SU-DHL-6 (cell line): ENCODE data around the gene RAP1A.

ENCODE experiments used
- H2AFZ ChIP-seq: fragments of 200-600 bp; sonication (generic); 2 replicates; pipeline ENCODE4 v1.6.1; 2014; ENCODE audit warnings: low read depth, mild to moderate bottlenecking, moderate library complexity, mixed read lengths, antibody characterized with exemption, low read length; ENCODE audit not compliant: severe bottlenecking
- H3F3A ChIP-seq: fragments of 200-600 bp; shearing (Covaris generic); 2 replicates; pipeline ENCODE4 v1.6.0; 2016; ENCODE audit warnings: antibody characterized with exemption, mild to moderate bottlenecking; ENCODE audit not compliant: insufficient read depth
- H3K27ac ChIP-seq: fragments of 200-600 bp; sonication (generic); 2 replicates; pipeline ENCODE4 v1.5.1; 2016; ENCODE audit warnings: low read depth, mild to moderate bottlenecking, low read length, moderate library complexity, mixed read lengths
- H3K27me3 ChIP-seq: fragments of 200-600 bp; sonication (generic), shearing (Covaris generic); 2 replicates; pipeline ENCODE4 v1.6.0; 2014; ENCODE audit warnings: mild to moderate bottlenecking, low read length
- H3K36me3 ChIP-seq: fragments of 200-600 bp; sonication (generic); 2 replicates; pipeline ENCODE4 v1.6.1; 2014; ENCODE audit warnings: mild to moderate bottlenecking, low read length, mixed read lengths
- H3K4me2 ChIP-seq: fragments of 300-600, 200-600 bp; shearing (Covaris generic), sonication (generic); 2 replicates; pipeline ENCODE4 v1.6.0; 2014; ENCODE audit warnings: low read length, low read depth, mild to moderate bottlenecking; ENCODE audit not compliant: poor library complexity, severe bottlenecking
- H3K4me3 ChIP-seq: fragments of 200-600 bp; sonication (generic); 2 replicates; pipeline ENCODE4 v1.5.1; 2014; ENCODE audit warnings: antibody characterized with exemption, low read length, mild to moderate bottlenecking, mixed read lengths; ENCODE audit not compliant: insufficient read depth, poor library complexity, severe bottlenecking
- H3K79me2 ChIP-seq: fragments of 200-600 bp; sonication (generic); 2 replicates; pipeline ENCODE4 v1.6.1; 2014; ENCODE audit warnings: mild to moderate bottlenecking, low read length, moderate library complexity; ENCODE audit not compliant: insufficient read depth
- H3K9ac ChIP-seq: fragments of 200-600 bp; sonication (generic); 2 replicates; pipeline ENCODE4 v1.7.0; 2014; ENCODE audit warnings: mild to moderate bottlenecking, low read length
- H3K9me2 ChIP-seq: fragments of 200-600 bp; sonication (generic); replicated peaks from 2 replicates; pipeline ENCODE4 v1.6.1; 2014; ENCODE audit warnings: low read length; ENCODE audit not compliant: insufficient read depth
- H3K9me3 ChIP-seq: fragments of 200-600 bp; sonication (generic); 2 replicates; pipeline ENCODE4 v1.6.1; 2014; ENCODE audit warnings: low read length, mixed read lengths; ENCODE audit not compliant: insufficient read depth
- H4K20me1 ChIP-seq: fragments of 200-600 bp; sonication (generic); 2 replicates; pipeline ENCODE4 v1.6.1; 2014; ENCODE audit warnings: low read depth, mild to moderate bottlenecking, antibody characterized with exemption, low read length, moderate library complexity, mixed read lengths
- CTCF ChIP-seq: fragments of 200-600 bp; sonication (generic); IDR thresholded peaks from one replicate; pipeline ENCODE4 v1.5.1; 2017; ENCODE audit warnings: antibody characterized with exemption, mild to moderate bottlenecking, low read length, moderate library complexity; ENCODE audit not compliant: insufficient read depth, poor library complexity, severe bottlenecking
- EZH2phosphoT487 ChIP-seq: fragments of 200-600 bp; sonication (generic), shearing (Covaris generic); conservative IDR thresholded peaks from 2 replicates; pipeline ENCODE4 v1.6.1; 2018; ENCODE audit warnings: mild to moderate bottlenecking, antibody characterized with exemption, low read length, moderate library complexity, mixed read lengths

The RAP1A gene

GRCh38 chr1:111665497-111665896 lies 45.9 kb downstream of the RAP1A start:
- Histone ChIP-seq H3K4me3 (no peak overlapping the region), H3K9me3 (no peaks in the 10 kb centered on the region), H3K27ac (no peak overlapping the region), H3K79me2 (peaks cover 93% of the 10 kb centered on the region), H2AFZ (no peak overlapping the region), H3K36me3 (no peaks in the 10 kb centered on the region), H3K27me3 (no peaks in the 10 kb centered on the region), H4K20me1 (peaks cover 5% of the 10 kb centered on the region; the same call in 1 of the 2 replicates), H3F3A (peaks cover 5% of the 10 kb centered on the region; the same call in 1 of the 2 replicates), H3K9ac (no peak overlapping the region), H3K4me2 (no peak overlapping the region), H3K9me2 (no peaks in the 10 kb centered on the region)
- no peak for TF ChIP-seq CTCF
- TF ChIP-seq EZH2phosphoT487, result no peak

GRCh38 chr1:111666828-111667227 lies 47.2 kb downstream of the RAP1A start:
- H3K4me3 ChIP-seq, result no peak overlapping the region
- H3K27ac ChIP-seq, result no peak overlapping the region
- no peaks in the 10 kb centered on the region for H3K36me3 ChIP-seq
- peaks cover 94% of the 10 kb centered on the region for H3K79me2 ChIP-seq
- H2AFZ ChIP-seq, result no peak overlapping the region
- H3K9me3 ChIP-seq, result no peaks in the 10 kb centered on the region
- H3K4me2 ChIP-seq, result no peak overlapping the region
- H3K9me2 ChIP-seq, result no peaks in the 10 kb centered on the region
- peaks cover 5% of the 10 kb centered on the region; the same call in 1 of the 2 replicates for H4K20me1 ChIP-seq
- H3K9ac ChIP-seq, result no peak overlapping the region
- no peaks in the 10 kb centered on the region for H3K27me3 ChIP-seq
- H3F3A ChIP-seq, result peaks cover 5% of the 10 kb centered on the region; the same call in 1 of the 2 replicates
- no peak for TF ChIP-seq EZH2phosphoT487
- TF ChIP-seq CTCF, result no peak

- TF ChIP-seq CTCF (no peak), EZH2phosphoT487 (no peak)
- peaks cover 95% of the 10 kb centered on the region for H3K79me2 ChIP-seq
- H3K9ac ChIP-seq, result no peak overlapping the region
- peaks cover 3% of the 10 kb centered on the region; the same call in 1 of the 2 replicates for H3K36me3 ChIP-seq
- H3K27ac ChIP-seq, result no peak overlapping the region
- H3F3A ChIP-seq, result peaks cover 5% of the 10 kb centered on the region; the same call in 1 of the 2 replicates
- no peak overlapping the region for H3K4me3 ChIP-seq
- H4K20me1 ChIP-seq, result no peaks in the 10 kb centered on the region
- H3K9me2 ChIP-seq, result no peaks in the 10 kb centered on the region
- no peak overlapping the region for H2AFZ ChIP-seq
- no peak overlapping the region for H3K4me2 ChIP-seq
- H3K9me3 ChIP-seq, result no peaks in the 10 kb centered on the region
- no peaks in the 10 kb centered on the region for H3K27me3 ChIP-seq
Measured at GRCh38 chr1:111669268-111669667, 49.7 kb downstream of the RAP1A start.
